GM12891 (cell line): ENCODE measurements around the gene GH2.

Experiments used
- DNase-seq: peaks from one replicate; pipeline ENCODE4 v3.0.0; 2011; ENCODE audit warnings: low spot score; ENCODE audit not compliant: insufficient read length
- FAIRE-seq: peaks from 2 replicates; lab custom pipeline; 2011; peaks lifted over from hg19 to GRCh38; lab: Jason Lieb, UNC
- PAX5 ChIP-seq: IDR thresholded peaks from 2 replicates; pipeline ENCODE4 v1.6.1; 2011; ENCODE audit warnings: low read length, moderate library complexity, mild to moderate bottlenecking; ENCODE audit not compliant: insufficient read depth, severe bottlenecking
- POLR2A ChIP-seq: IDR thresholded peaks from 2 replicates; pipeline ENCODE4 v1.6.1; 2011; ENCODE audit warnings: low read depth, low read length, control low read depth
- POLR2AphosphoS5 ChIP-seq: IDR thresholded peaks from 2 replicates; pipeline ENCODE4 v1.6.1; 2011; ENCODE audit warnings: low read depth, low read length, control low read depth
- POU2F2 ChIP-seq: IDR thresholded peaks from 2 replicates; pipeline ENCODE4 v1.6.1; 2011; ENCODE audit warnings: low read depth, mild to moderate bottlenecking, control low read depth, low read length, moderate library complexity
- SPI1 ChIP-seq: IDR thresholded peaks from 2 replicates; pipeline ENCODE4 v1.6.1; 2011; ENCODE audit warnings: low read depth, low read length, control low read depth
- TAF1 ChIP-seq: IDR thresholded peaks from 2 replicates; pipeline ENCODE4 v1.6.1; 2011; ENCODE audit warnings: low read depth, low read length, control low read depth

The GH2 gene

DNA sequence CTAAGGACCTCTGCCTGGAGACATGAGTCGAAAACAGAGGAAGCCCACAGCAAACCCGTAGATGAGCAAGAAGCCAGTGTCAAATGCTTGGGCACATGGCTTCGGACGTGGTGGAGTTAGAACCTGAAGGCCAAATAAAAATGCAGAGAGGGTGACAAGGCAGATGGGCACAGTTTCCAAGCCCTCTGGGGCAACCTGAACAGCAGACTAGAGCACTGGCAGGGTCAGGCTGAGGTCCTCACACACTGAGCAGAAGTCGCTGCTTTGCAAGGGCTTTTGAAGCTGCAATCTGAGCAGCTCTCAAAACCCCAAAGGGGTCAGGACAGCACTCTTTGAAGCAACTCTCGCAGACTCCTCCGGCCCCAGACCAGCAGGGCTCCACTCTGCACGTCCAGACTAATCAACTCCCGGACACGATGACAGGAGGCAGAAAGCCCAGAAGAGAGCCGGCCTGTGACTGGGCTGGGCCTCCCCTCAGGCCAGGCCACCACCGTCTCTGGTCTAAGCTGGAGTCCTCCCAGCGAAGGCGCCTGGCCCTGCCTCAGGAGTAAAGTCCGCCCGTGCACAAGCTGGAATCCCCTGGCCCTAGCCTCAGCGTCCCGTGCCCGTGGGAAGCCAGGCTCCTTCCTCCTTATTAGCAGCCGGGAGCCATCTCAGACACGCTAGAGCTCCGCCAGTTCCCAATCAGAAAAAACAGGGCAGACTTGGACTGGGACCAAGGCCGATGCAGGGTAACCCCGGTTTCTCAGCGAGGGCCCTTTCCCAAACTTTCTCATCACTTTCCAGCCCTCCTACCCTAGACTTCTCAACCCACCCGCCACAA, 40.2 kb downstream of the GH2 start:
- DNase-seq (no peak), FAIRE-seq (peak; percentile 45)
- no peak for TF ChIP-seq POLR2A
- no peak for TF ChIP-seq SPI1
- no peak for TF ChIP-seq PAX5
- no peak for TF ChIP-seq TAF1

GRCh38 chr17:63840591-63841349, 41.0 kb downstream of the GH2 start:
- FAIRE-seq: no peak
- no peak for DNase-seq
- TF ChIP-seq POU2F2: no peak
- TF ChIP-seq POLR2A: no peak
- TF ChIP-seq PAX5: no peak
- TF ChIP-seq TAF1: no peak
- no peak for TF ChIP-seq SPI1
- TF ChIP-seq POLR2AphosphoS5: no peak

DNA sequence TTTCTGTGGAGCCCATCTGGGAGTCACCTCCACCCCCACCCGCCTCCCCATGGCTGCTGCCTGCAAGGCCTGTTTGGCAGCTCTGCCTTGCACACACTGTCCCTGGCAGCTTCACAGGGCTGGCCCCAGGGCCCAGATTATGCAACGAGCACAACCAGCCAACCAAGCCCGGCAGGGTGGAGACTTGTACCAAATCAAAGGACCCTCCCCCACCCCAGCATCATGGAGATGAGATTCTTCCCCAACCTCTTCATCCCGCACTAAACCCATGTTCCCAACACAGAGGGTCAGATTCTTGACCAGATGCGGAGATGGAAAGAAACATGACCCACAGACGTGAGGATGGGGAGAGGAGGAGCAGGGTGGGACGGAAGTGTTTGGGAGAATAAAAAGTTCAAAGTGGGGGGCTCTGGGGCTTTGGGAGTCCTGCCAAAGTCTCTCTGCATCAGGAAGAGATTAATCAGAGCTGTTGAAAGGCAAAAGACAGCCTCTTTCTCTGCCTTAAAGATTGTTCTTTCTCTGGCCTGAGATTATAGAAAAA, 43.0 kb downstream of the GH2 start:
- FAIRE-seq: no peak
- no peak for DNase-seq
- TF ChIP-seq POU2F2 (no peak), PAX5 (no peak), SPI1 (no peak), POLR2A (no peak), POLR2AphosphoS5 (no peak), TAF1 (no peak)

- DNase-seq (no peak), FAIRE-seq (no peak)
- TF ChIP-seq POLR2AphosphoS5 (no peak), POLR2A (no peak), SPI1 (no peak), POU2F2 (no peak), PAX5 (no peak), TAF1 (no peak)
Observed at GRCh38 chr17:63837962-63838600, 43.7 kb downstream of the GH2 start.

GRCh38 chr17:63837480-63837879, 44.3 kb downstream of the GH2 start:
- DNase-seq: no peak
- FAIRE-seq: no peak
- TF ChIP-seq TAF1 (no peak), POU2F2 (no peak), SPI1 (no peak), PAX5 (no peak), POLR2A (no peak)

DNA sequence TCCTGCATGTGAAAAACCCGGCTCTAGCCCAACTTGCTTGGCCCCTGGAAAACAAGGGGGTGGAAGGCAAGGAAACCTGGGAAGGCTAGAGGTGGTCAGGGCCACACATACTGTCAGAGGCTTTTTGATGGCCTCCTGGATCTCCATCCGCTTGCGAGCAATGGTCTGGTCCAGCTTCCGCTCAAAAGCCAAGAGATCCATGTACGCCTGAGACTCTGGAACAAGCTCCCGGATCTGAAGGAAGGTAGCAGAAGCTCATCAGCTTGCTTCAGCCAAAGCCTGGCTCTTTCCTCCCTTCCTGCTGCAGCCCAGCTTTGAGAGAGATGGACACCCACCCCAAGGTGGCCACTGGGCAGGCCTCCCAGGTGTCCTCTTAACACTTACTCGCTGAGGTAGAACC, 44.9 kb downstream of the GH2 start:
- FAIRE-seq (no peak), DNase-seq (no peak)
- no peak for TF ChIP-seq POU2F2
- no peak for TF ChIP-seq POLR2A
- no peak for TF ChIP-seq SPI1
- no peak for TF ChIP-seq POLR2AphosphoS5
- no peak for TF ChIP-seq TAF1
- no peak for TF ChIP-seq PAX5

- no peak for DNase-seq
- TF ChIP-seq POLR2AphosphoS5: no peak
- TF ChIP-seq POU2F2: no peak
- no peak for TF ChIP-seq POLR2A
- TF ChIP-seq PAX5: no peak
- TF ChIP-seq SPI1: no peak
- TF ChIP-seq TAF1: no peak
- no peak for FAIRE-seq
Observed at GRCh38 chr17:63835167-63835720, 46.5 kb downstream of the GH2 start.

GRCh38 chr17:63834431-63835166, 47.1 kb downstream of the GH2 start:
- FAIRE-seq: peak; percentile 85
- peak; percentile 54 for DNase-seq
- TF ChIP-seq POLR2AphosphoS5 (peak; percentile 59), TAF1 (no peak), PAX5 (no peak), POLR2A (no peak), POU2F2 (no peak)
